Fibroblast of lung (primary cell): ENCODE results near the gene GDAP2.

Experiments used
- EZH2 ChIP-seq: IDR thresholded peaks from 2 replicates; pipeline ENCODE4 v1.5.1; 2012; ENCODE audit warnings: low read length, control low read depth, mild to moderate bottlenecking; ENCODE audit errors: missing control alignments
- TF ChIP-seq, protein P1 (sequence below), 2 donors: IDR thresholded peaks in 1 of 2; conservative IDR thresholded peaks in 1 of 2; 1 replicate in 1 of 2; 2 replicates in 1 of 2; pipeline ENCODE4 v1.5.1; 2011 to 2012; ENCODE audit warnings: low read length in 2 of 2, control low read depth in 1 of 2, inconsistent platforms in 1 of 2, low read depth in 1 of 2, mild to moderate bottlenecking in 1 of 2

GRCh38 chr1:117860896-117861610 is 68.4 kb downstream of the GDAP2 start:
- TF ChIP-seq, protein P1, sequence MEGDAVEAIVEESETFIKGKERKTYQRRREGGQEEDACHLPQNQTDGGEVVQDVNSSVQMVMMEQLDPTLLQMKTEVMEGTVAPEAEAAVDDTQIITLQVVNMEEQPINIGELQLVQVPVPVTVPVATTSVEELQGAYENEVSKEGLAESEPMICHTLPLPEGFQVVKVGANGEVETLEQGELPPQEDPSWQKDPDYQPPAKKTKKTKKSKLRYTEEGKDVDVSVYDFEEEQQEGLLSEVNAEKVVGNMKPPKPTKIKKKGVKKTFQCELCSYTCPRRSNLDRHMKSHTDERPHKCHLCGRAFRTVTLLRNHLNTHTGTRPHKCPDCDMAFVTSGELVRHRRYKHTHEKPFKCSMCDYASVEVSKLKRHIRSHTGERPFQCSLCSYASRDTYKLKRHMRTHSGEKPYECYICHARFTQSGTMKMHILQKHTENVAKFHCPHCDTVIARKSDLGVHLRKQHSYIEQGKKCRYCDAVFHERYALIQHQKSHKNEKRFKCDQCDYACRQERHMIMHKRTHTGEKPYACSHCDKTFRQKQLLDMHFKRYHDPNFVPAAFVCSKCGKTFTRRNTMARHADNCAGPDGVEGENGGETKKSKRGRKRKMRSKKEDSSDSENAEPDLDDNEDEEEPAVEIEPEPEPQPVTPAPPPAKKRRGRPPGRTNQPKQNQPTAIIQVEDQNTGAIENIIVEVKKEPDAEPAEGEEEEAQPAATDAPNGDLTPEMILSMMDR (conservative IDR thresholded peaks at IDR 0.05 in 1 of 2, IDR thresholded peaks at IDR 0.05 in 1 of 2; ENCODE audit: low read depth in 1 of 2, low read length in 2 of 2) = no peak
- TF ChIP-seq EZH2 = no peak
